H9 (cell line): ENCODE measurements around the gene AWAT2. TPM values are rescaled to one million over a fixed set of nuclear protein-coding genes. Genes with fewer than 3 reads are reported as not detected.

ENCODE experiments used
- DNase-seq: peaks from one replicate; pipeline ENCODE4 v3.0.0-alpha.2; 2017
- H2AFZ ChIP-seq: one replicate; pipeline ENCODE4 v1.6.1; 2013; ENCODE audit warnings: mild to moderate bottlenecking, low read length, control low read depth, moderate library complexity
- H2AK5ac ChIP-seq: 2 replicates; pipeline ENCODE4 v1.6.1; 2013; ENCODE audit warnings: low read length, control low read depth, mixed read lengths; ENCODE audit not compliant: insufficient read length
- H2BK120ac ChIP-seq: one replicate; pipeline ENCODE4 v1.6.1; 2013; ENCODE audit warnings: low read depth, mild to moderate bottlenecking, low read length, control low read depth, inconsistent platforms; ENCODE audit not compliant: poor library complexity, severe bottlenecking
- H2BK12ac ChIP-seq: 2 replicates; pipeline ENCODE4 v1.6.1; 2013; ENCODE audit warnings: low read length, control low read depth, mixed read lengths, low read depth; ENCODE audit not compliant: insufficient read length
- H2BK15ac ChIP-seq: 2 replicates; pipeline ENCODE4 v1.6.1; 2013; ENCODE audit warnings: low read depth, low read length, control low read depth
- H2BK20ac ChIP-seq: one replicate; pipeline ENCODE4 v1.6.1; 2013; ENCODE audit warnings: low read depth, mild to moderate bottlenecking, low read length, control low read depth, inconsistent platforms; ENCODE audit not compliant: poor library complexity, severe bottlenecking
- H2BK5ac ChIP-seq: 2 replicates; pipeline ENCODE4 v1.6.1; 2013; ENCODE audit warnings: low read length, control low read depth, mixed read lengths; ENCODE audit not compliant: insufficient read length
- H3K14ac ChIP-seq: 2 replicates; pipeline ENCODE4 v1.6.1; 2013; ENCODE audit warnings: low read length, control low read depth; ENCODE audit not compliant: insufficient read depth
- H3K18ac ChIP-seq: 2 replicates; pipeline ENCODE4 v1.6.1; 2013; ENCODE audit warnings: low read depth, mild to moderate bottlenecking, mixed read lengths, low read length, control low read depth; ENCODE audit not compliant: insufficient read length
- H3K23ac ChIP-seq: 2 replicates; pipeline ENCODE4 v1.6.1; 2013; ENCODE audit warnings: low read length, control low read depth, mixed read lengths, low read depth; ENCODE audit not compliant: insufficient read length
- H3K23me2 ChIP-seq: 2 replicates; pipeline ENCODE4 v1.6.1; 2013; ENCODE audit warnings: low read depth, mild to moderate bottlenecking, mixed read lengths, low read length, control low read depth; ENCODE audit not compliant: insufficient read length, poor library complexity, severe bottlenecking
- H3K27ac ChIP-seq: 2 replicates; pipeline ENCODE4 v1.5.1; 2013; ENCODE audit warnings: low read length, control low read depth, mixed read lengths, low read depth; ENCODE audit not compliant: insufficient read length
- H3K27me3 ChIP-seq: 2 replicates; pipeline ENCODE4 v1.6.1; 2013; ENCODE audit warnings: low read length, control low read depth, inconsistent platforms; ENCODE audit not compliant: insufficient read depth
- H3K4ac ChIP-seq: 2 replicates; pipeline ENCODE4 v1.6.1; 2013; ENCODE audit warnings: low read depth, mild to moderate bottlenecking, control low read depth, inconsistent platforms, low read length, moderate library complexity
- H3K4me1 ChIP-seq: 2 replicates; pipeline ENCODE4 v1.6.1; 2013; ENCODE audit warnings: low read length, control low read depth, inconsistent platforms; ENCODE audit not compliant: insufficient read depth
- H3K4me2 ChIP-seq: 2 replicates; pipeline ENCODE4 v1.6.1; 2013; ENCODE audit warnings: low read length, control low read depth, mixed read lengths; ENCODE audit not compliant: insufficient read length, insufficient read depth
- H3K56ac ChIP-seq: 2 replicates; pipeline ENCODE4 v1.6.1; 2013; ENCODE audit warnings: low read depth, mild to moderate bottlenecking, mixed read lengths, low read length, control low read depth; ENCODE audit not compliant: insufficient read length
- H3K79me1 ChIP-seq: 2 replicates; pipeline ENCODE4 v1.6.1; 2013; ENCODE audit warnings: low read depth, mild to moderate bottlenecking, moderate library complexity, low read length, control low read depth, inconsistent platforms; ENCODE audit not compliant: insufficient read depth, poor library complexity, severe bottlenecking
- H3K79me2 ChIP-seq: 2 replicates; pipeline ENCODE4 v1.6.1; 2013; ENCODE audit warnings: low read length, control low read depth, inconsistent platforms; ENCODE audit not compliant: insufficient read depth
- H3K9ac ChIP-seq: 2 replicates; pipeline ENCODE4 v1.6.1; 2013; ENCODE audit warnings: low read length, control low read depth, mixed read lengths; ENCODE audit not compliant: insufficient read length; ENCODE audit errors: extremely low read depth
- H3K9me3 ChIP-seq: one replicate; pipeline ENCODE4 v1.6.1; 2013; ENCODE audit warnings: low read depth, low read length, inconsistent platforms; ENCODE audit not compliant: control insufficient read depth
- H3T11ph ChIP-seq: one replicate; pipeline ENCODE4 v1.6.1; 2013; ENCODE audit warnings: mild to moderate bottlenecking, low read length, control low read depth, inconsistent platforms
- H4K20me1 ChIP-seq: one replicate; pipeline ENCODE4 v1.6.1; 2013; ENCODE audit not compliant: control insufficient read depth, insufficient read length, insufficient read depth
- H4K5ac ChIP-seq: 2 replicates; pipeline ENCODE4 v1.6.1; 2013; ENCODE audit warnings: low read depth, mild to moderate bottlenecking, mixed read lengths, low read length, control low read depth; ENCODE audit not compliant: insufficient read length
- H4K8ac ChIP-seq: replicated peaks from 2 replicates; pipeline ENCODE4 v1.6.1; 2013; ENCODE audit warnings: low read length, control low read depth, mixed read lengths, low read depth; ENCODE audit not compliant: insufficient read length
- H4K91ac ChIP-seq: 2 replicates; pipeline ENCODE4 v1.6.1; 2013; ENCODE audit warnings: low read depth, mild to moderate bottlenecking, moderate library complexity, mixed read lengths, low read length, control low read depth; ENCODE audit not compliant: insufficient read length
- H3K27ac Mint-ChIP-seq, 3 experiments: 2 replicates in 2 of 3; 3 replicates in 1 of 3; pipeline ENCODE4 v1.8.0; 2020 to 2021; ENCODE audit warnings: mixed read lengths in 3 of 3, mild to moderate bottlenecking in 1 of 3, moderate library complexity in 1 of 3
- H3K27me3 Mint-ChIP-seq: 2 replicates; pipeline ENCODE4 v1.8.0; 2021; ENCODE audit warnings: low read depth, mild to moderate bottlenecking, moderate library complexity, mixed read lengths
- H3K36me3 Mint-ChIP-seq, 3 experiments: 2 replicates in 2 of 3; 3 replicates in 1 of 3; pipeline ENCODE4 v1.8.0; 2020 to 2021; ENCODE audit warnings: low read depth in 3 of 3, mixed read lengths in 3 of 3; ENCODE audit not compliant: insufficient read depth in 1 of 3
- H3K4me1 Mint-ChIP-seq, 2 experiments: 2 replicates each; pipeline ENCODE4 v1.8.0; 2020; ENCODE audit warnings: mixed read lengths in 2 of 2
- H3K4me3 Mint-ChIP-seq, 2 experiments: 2 replicates in 1 of 2; 3 replicates in 1 of 2; pipeline ENCODE4 v1.8.0; 2020 to 2021; ENCODE audit warnings: mild to moderate bottlenecking in 2 of 2, mixed read lengths in 2 of 2, moderate library complexity in 1 of 2
- H3K9me3 Mint-ChIP-seq, 2 experiments: 2 replicates in 1 of 2; 3 replicates in 1 of 2; pipeline ENCODE4 v1.8.0; 2020; ENCODE audit warnings: mild to moderate bottlenecking in 2 of 2, mixed read lengths in 2 of 2, moderate library complexity in 1 of 2
- CTCF ChIP-seq: fragments of 200-600 bp; sonication (generic); conservative IDR thresholded peaks from 3 replicates; pipeline ENCODE4 v1.8.0; 2021; ENCODE audit warnings: antibody characterized with exemption, mild to moderate bottlenecking
- WGBS: extraction: QIAGEN DNeasy Blood & Tissue Kit; methylation state at CpG from one replicate; pipeline ENCODE4 v1.1.7; 2013; ENCODE audit warnings: missing lambda C conversion rate, low lambda C conversion rate, mixed read lengths; ENCODE audit not compliant: insufficient read length; ENCODE audit errors: extremely low coverage; 5-methylcytosine and 5-hydroxymethylcytosine counted together
- total RNA-seq: library from RNA; stranded (reverse); gene quantifications from 2 replicates; pipeline ENCODE4 v1.2.1, GENCODE V29; 2021

The AWAT2 gene
- total RNA-seq, 1 experiment from 2014 or later: not detected

DNA sequence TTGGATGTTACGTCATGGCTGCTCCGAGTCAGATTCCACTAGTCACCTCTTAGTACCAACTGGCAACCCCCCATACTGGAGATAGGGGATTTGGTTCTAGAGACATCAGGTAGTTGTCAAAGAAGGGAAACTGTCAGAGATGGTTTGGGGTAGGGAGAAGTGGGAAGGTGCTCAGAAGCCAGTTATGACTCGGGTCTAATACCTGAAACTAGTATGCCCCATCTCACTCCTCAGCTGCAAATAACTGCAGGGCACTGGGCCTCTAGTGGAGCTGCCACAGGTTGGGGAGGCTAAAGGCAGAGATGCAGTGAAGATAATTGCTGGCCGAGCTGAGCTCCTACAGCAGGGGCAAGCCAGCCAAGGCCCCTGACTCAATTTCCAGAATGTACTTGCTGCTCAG lies 42.5 kb upstream of the AWAT2 start:
- H2AK5ac ChIP-seq: no peak overlapping the region
- no peak overlapping the region for H3K4ac ChIP-seq
- Mint-ChIP-seq H3K36me3 (no peaks in the 10 kb centered on the region; a peak in 1 of 7 replicates), H3K4me3 (no peak overlapping the region), H3K9me3 (peaks cover 73 to 74% of the 10 kb centered on the region in 2 experiments), H3K27ac (no peak overlapping the region), H3K27me3 (peaks cover 6% of the 10 kb centered on the region), H3K4me1 (peaks cover 0 to 3% of the 10 kb centered on the region in 2 experiments; a peak in 2 of 4 replicates)
- no peaks in the 10 kb centered on the region for H3K27me3 ChIP-seq
- H3K79me2 ChIP-seq: no peaks in the 10 kb centered on the region
- no peak overlapping the region for H3K4me2 ChIP-seq
- no peaks in the 10 kb centered on the region for H3K4me1 ChIP-seq
- H2BK12ac ChIP-seq: no peak overlapping the region
- no peak overlapping the region for H4K8ac ChIP-seq
- no peak for TF ChIP-seq CTCF
- H3K9me3 ChIP-seq: peaks cover 55% of the 10 kb centered on the region
- H3K23me2 ChIP-seq: no peaks in the 10 kb centered on the region
- H2BK5ac ChIP-seq: no peak overlapping the region
- no peaks in the 10 kb centered on the region for H4K20me1 ChIP-seq
- H2BK15ac ChIP-seq: no peak overlapping the region
- no peak overlapping the region for H3K9ac ChIP-seq
- H3K14ac ChIP-seq: no peak overlapping the region
- no peaks in the 10 kb centered on the region for H3K79me1 ChIP-seq
- WGBS: no CpG with 5 or more reads among the region's 4 CpGs
- H4K5ac ChIP-seq: no peak overlapping the region
- H3T11ph ChIP-seq: no peak overlapping the region
- no peak overlapping the region for H3K56ac ChIP-seq
- no peak overlapping the region for H2AFZ ChIP-seq
- DNase-seq: no peak
- H3K18ac ChIP-seq: no peak overlapping the region
- no peak overlapping the region for H2BK20ac ChIP-seq
- no peak overlapping the region for H2BK120ac ChIP-seq
- H4K91ac ChIP-seq: no peak overlapping the region
- no peak overlapping the region for H3K27ac ChIP-seq
- H3K23ac ChIP-seq: no peak overlapping the region
